DMS153 treated with DMSO at 0.1 percent for 48 hours (cell line): ENCODE results near the gene HS6ST2.

Source experiments
- DNase-seq: peaks from one replicate; lab custom pipeline; 2025; ENCODE audit not compliant: unreplicated experiment; lab: John Stamatoyannopoulos, UW

HS6ST2 gene

DNA sequence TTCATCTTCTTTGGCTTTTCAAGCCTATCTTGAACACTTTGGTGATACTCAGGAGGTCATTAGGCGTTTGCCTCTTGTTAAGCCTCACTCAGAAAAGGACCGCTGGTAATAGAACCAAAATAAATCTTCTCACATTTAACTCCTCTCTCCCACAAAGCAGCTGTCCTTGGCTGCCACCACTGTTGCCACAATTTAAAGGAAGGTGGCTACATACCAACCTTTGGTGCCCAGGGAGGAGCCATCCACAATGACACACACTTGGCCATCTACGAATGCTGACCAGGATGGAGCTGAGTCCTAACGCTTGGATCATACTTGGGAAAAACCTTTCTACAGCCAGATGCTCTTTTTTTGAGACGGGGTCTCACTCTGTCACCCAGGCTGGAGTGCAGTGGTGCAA lies 210.2 kb downstream of the HS6ST2 start:
- no peak for DNase-seq

GRCh38 chrX:132745593-132745992 lies 212.8 kb downstream of the HS6ST2 start:
- no peak for DNase-seq

- no peak for DNase-seq
These were observed 214.0 kb downstream of the HS6ST2 start for GRCh38 chrX:132744470-132744869.

GRCh38 chrX:132743086-132743485 lies 215.3 kb downstream of the HS6ST2 start:
- DNase-seq: no peak

DNA sequence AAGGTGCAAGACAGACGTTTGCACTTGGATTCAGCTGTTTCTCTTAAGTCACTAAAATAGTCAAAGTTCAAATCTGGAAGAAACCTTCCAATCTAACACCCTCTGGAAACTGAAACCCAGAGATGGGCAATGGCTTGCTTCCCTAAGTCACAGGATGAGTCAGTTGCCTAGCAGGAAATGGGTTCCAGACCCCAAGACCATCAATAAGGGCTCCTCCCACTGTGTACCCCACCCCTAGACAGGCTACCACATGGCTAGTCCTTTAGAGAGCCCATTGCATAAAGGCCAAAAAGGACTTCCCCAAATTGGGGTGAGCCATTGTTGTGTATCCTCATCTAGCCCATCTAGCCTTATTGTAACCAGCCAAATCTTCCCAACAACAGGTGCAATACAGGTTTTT lies 216.2 kb downstream of the HS6ST2 start:
- no peak for DNase-seq

DNA sequence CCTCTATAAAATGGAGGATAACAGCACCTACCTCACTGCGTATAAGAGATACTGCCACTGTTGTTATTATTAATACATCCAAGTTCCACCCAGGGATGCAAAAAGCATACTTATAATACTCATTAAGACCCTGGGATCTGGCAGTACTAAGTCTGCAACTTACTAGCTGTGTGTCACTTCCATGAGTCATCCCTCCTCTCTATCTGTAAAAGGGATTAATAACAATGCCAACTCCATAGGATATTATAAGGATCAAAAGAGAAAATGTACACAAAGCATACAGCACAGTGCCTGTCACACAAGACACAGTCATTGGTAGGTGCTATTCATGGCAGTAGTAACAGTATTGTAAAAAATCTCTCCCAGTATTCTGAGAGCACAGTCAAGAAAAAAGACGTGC lies 216.7 kb downstream of the HS6ST2 start:
- no peak for DNase-seq

GRCh38 chrX:132740316-132741123 lies 217.9 kb downstream of the HS6ST2 start:
- peak; percentile 5 for DNase-seq

DNA sequence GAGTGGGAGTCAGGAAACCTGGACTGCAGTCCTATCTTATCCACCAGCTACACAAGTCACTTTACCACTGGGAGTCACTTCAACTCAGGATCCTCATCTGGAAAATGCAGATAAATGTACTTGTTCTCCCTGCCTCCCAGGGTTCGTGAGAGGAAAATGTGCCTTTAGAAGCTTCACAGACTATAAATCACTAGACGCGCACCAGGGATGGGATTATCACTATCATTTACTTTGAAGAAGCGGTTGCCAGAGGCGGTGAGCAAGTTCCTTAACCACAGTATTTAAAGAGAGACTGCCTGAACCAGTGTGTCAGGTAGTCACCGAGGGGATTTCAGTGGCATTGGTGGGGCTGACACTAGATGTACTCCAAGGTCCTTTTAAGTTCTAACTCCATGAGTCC lies 219.5 kb downstream of the HS6ST2 start:
- DNase-seq: no peak

- no peak for DNase-seq
These were observed 220.7 kb downstream of the HS6ST2 start for GRCh38 chrX:132737743-132738142.

- peak; percentile 46 for DNase-seq
These were observed 226.2 kb downstream of the HS6ST2 start for GRCh38 chrX:132732236-132732635.

DNA sequence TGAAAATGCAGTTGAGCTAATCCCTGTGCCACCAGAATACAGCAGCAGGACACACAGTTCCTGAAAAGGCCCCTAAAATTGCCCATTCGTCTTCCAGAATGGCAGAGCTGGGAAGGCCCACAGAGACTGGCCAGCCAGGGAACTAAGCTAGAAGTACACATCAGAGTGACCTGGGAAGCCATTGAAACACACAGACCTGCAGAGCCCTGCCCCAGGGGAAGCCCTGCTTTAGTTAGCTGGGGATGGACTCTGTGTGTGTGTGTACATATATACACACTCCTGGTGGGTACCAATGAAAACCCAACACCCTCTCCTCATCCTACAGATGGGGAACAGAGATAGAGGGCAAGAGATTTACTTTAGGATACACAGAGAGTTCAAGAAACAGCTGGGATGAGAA lies 227.7 kb downstream of the HS6ST2 start:
- no peak for DNase-seq

- DNase-seq: no peak
These were observed 228.2 kb downstream of the HS6ST2 start for GRCh38 chrX:132730266-132730665.

DNA sequence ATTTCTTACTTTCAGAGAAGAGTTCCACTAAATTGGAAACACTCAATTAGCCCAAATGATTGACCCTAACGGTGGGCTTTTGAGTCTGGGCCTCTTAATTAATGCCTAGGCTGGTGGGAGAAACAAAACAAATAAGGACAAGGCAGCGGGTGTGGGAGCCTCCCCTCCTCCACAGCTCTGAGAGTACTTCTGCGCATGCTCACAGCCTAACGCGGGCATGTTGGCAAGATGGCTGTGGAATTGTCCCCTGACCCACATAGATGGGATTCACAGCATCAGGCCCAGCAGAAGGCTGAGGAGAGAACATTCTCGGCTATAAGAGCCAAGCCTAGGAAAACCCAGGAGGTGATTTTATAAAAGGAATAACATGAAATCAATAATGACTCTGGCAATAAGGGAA lies 230.1 kb downstream of the HS6ST2 start:
- DNase-seq: no peak

GRCh38 chrX:132718431-132718958 lies 239.9 kb downstream of the HS6ST2 start:
- peak; percentile 9 for DNase-seq

DNA sequence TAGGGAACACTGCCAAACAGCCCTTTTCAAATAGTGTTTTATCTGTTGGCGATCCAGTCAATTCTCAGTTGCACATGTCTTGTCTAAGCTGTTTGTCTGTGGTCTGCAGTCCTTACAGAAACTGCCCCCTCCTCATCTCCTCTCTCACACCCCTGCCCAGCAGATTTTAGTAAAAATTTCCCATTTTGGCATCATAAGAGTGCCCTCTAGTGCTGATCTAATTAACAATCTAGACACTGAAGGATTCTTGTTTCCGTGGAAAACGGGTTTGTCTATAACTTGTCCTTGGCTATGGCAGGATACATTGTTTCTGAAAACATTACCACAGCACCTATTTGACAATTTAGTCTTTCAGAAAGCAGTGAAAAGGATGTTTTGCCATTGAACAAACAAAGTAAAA lies 242.4 kb downstream of the HS6ST2 start:
- no peak for DNase-seq

GRCh38 chrX:132714913-132715312 lies 243.5 kb downstream of the HS6ST2 start:
- DNase-seq: no peak

DNA sequence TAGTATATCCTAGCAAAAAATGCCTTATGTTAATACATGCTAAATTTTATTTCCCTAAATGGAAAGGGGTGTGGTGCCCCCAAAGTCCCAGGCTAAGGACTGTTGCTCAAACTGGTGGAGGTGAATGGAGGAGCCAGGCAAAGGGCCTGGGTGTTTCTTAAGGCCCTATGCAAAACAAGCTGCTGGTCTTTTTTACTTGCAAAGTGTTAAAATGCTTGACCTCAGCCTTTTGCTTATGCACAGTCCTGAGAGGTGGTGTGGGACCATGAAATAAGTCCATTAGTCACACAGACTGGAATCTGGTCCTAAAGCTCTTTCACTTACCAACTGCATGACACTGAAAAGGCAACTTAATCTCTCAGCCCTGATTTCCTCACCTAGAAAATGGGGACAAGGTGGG lies 246.1 kb downstream of the HS6ST2 start:
- no peak for DNase-seq

GRCh38 chrX:132710656-132711155 lies 247.7 kb downstream of the HS6ST2 start:
- no peak for DNase-seq

GRCh38 chrX:132708529-132708928 lies 249.9 kb downstream of the HS6ST2 start:
- DNase-seq: no peak

- no peak for DNase-seq
These were observed 253.7 kb downstream of the HS6ST2 start for GRCh38 chrX:132704769-132705168.

GRCh38 chrX:132694382-132694781 lies 264.0 kb downstream of the HS6ST2 start:
- DNase-seq: no peak

- DNase-seq: no peak
These were observed 265.9 kb downstream of the HS6ST2 start for GRCh38 chrX:132692526-132692925.

- no peak for DNase-seq
These were observed 266.4 kb downstream of the HS6ST2 start for GRCh38 chrX:132692066-132692465.
